Stimulated activated CD4-positive, alpha-beta T cell treated with anti-CD3 and anti-CD28 coated beads, TNF-alpha, amount 100 ng/mL, for 4 hours (primary cell): ENCODE data around the gene CDH23.

Source experiments
- DNase-seq, 3 experiments: peaks; one replicate each; pipeline ENCODE4 v3.0.0-alpha.2; 2020; ENCODE audit warnings: low read depth in 3 of 3

The CDH23 gene

DNA sequence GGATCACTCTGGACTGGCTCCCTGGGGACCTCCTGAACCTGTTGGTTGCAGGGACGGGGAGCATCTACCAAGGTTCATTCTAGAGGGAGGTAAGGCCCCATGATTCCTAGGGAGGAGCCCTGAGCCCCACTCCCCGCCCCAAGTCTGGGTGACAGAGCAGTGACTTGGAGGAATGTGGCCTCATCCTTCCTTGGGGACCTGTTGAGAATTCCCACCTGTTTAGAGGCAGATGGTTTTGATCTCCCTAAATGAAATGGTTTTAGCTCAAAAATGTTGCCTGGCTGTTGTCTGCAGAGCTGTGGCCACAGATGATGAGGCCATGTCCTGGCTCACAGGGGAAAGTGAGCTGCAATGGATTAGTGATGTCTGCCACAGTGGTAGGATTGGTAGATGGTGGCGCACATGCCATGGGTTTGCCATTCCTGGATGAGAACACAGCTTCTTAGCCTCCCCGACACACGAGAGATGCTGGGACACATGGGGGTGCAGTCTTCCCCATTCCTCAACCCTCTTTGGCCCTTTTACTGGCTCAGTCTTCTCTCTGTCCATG, 310.6 kb downstream of the CDH23 start:
- DNase-seq: no peak

- peak in 2 of 3 experiments; percentile 39 to 51 for DNase-seq
These were observed 311.6 kb downstream of the CDH23 start for GRCh38 chr10:71708301-71708703.

- DNase-seq: no peak
These were observed 312.5 kb downstream of the CDH23 start for GRCh38 chr10:71708897-71709882.

DNA sequence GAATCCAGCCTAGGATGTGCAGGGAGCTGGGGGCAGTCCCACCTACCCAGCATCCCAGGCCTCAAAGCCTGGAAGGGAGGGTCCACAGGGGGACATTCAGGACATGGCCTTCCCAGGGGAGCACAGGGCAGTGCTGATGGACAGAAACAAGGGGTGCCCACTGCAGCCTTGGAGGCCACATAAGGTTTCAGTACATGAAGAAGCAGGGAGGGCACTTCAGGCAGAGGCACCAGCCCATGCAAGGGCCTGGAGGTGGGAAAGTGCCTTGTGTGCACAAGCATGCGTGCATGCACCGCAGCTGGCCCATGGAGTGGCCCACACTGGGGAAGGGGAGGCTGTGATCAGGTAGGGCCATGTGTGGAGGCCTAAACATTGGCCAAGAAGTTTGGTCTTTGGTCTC, 313.8 kb downstream of the CDH23 start:
- DNase-seq: no peak

- no peak for DNase-seq
These were observed 314.4 kb downstream of the CDH23 start for GRCh38 chr10:71711052-71711623.

DNA sequence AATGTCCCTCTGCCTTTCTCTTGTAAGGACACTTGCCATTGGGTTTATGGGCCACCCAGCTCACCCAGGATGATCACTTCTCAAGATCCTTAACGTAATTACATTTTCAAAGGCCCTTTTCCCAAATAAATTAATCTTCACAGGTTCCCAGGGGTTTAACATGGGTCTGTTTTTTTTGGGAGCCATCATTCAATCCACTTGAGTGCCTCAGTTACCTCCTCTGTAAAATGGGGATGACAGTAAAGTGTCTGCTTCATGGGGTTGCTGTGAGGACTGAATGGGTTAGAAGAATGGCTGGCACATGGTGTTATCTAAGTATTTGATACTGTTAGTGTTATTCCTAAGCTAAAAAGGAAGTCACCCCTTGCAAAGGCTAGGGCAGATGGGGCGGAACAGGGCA, 315.4 kb downstream of the CDH23 start:
- no peak for DNase-seq

GRCh38 chr10:71712572-71713134, 315.9 kb downstream of the CDH23 start:
- DNase-seq: peak in 1 of 3 experiments; percentile 24

GRCh38 chr10:71713135-71714030, 316.7 kb downstream of the CDH23 start:
- no peak for DNase-seq

DNA sequence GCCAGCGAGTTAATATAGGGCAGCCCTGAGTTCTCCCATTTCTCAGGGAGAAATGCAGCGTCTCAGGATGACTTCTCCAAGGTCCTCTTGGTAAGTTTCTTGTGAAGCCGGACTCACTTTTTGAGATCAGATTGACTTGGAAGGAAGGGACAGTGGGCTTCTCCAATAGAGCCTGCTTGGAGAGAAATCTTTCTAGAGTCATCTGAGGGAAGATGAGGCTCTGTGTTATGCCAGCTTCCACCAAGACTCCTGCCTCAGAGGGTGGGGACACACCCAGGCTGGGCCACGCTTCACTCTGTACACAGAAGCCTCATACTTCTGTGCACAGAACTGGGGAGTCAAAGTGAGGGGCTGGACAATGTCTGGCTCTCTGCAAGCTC, 317.3 kb downstream of the CDH23 start:
- no peak for DNase-seq

- no peak for DNase-seq
These were observed 317.9 kb downstream of the CDH23 start for GRCh38 chr10:71714592-71714991.

- DNase-seq: no peak
These were observed 318.3 kb downstream of the CDH23 start for GRCh38 chr10:71715026-71715425.

DNA sequence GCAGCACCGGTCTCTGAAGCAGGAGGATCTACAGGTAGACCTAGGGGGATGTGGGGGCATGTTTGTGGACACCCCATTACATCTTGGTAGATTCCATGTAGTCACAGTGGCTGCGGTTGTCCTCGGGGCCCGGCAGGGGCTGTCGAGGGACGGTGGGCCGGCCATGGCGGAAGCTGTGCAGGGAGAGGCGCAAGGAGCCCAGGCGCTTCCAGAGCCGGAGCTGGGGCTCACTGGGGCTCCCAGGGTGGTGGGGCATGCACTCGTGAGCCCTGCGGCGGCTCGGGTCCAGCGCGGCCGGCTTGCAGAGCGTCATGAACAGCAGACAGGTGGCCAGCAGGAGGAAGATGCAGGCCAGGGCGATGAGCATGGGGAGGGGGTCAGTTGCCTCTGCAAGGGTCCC, 319.1 kb downstream of the CDH23 start:
- no peak for DNase-seq

- no peak for DNase-seq
These were observed 319.7 kb downstream of the CDH23 start for GRCh38 chr10:71716426-71716825.

- DNase-seq: no peak
These were observed 320.3 kb downstream of the CDH23 start for GRCh38 chr10:71717056-71717455.

DNA sequence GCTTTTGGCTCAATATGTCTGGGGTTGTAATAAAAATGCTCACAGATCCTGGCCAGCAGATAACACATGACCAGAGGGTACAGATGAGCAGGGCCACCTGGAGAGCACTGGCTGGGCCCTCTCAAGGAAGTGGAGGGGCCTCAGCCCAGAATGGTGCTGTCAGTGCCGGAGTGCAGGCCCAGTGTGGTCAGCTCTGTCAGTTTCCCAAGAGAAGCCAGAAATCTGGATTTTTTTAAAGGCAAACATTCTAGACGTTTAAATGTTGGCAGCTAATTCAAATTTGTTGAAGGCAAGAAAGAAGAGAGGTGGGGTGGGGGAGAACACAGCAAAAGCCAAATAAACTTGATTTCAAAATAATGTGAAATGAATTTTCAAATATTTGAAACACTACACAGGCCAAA, 320.8 kb downstream of the CDH23 start:
- DNase-seq: no peak

DNA sequence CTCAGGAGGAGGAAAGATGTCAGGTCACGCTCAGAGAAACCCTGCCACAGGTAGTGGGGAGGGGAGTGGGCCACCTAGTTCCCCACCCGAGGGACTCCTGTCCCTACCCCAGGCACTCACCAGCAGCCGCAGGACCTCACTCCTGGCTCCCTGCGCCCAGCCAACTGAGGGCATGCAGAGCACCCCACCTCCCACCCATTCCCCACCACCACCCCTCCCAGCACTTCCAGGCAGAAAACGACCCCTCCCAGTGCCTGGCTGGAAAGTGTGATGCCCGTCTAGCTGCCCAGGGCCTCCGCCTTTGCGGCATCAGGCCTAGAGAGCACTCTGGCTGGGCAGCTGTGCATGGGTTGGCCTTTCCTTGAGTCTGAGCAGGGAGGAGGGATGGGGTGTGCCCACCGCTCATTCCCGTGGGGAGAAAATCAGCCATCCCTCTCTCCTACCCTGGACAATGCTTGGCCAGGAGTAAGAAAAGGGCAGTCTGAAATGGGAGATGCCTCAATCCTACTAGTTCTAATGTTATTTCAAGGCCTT, 321.5 kb downstream of the CDH23 start:
- no peak for DNase-seq

DNA sequence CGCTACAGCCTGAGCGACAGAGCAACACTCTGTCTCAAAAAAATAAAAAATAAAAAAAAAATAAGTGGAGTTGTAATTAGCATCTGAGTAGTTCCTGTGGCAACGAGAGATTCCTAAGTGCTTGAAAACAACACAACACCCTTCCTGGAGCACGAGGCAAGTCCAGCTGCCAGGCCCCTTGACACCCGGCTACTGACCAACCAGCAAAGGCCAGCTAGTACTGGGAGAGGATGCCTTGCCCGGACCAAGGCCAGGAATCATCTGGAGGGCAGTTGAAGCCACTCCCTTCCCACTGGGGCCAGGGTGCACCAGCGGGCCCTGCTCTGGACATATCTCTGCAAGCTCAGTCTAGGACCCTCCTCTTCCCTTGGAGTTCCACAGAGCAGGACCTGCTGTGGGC, 322.3 kb downstream of the CDH23 start:
- DNase-seq: no peak

- DNase-seq: no peak
These were observed 322.9 kb downstream of the CDH23 start, which contains the start of gene C10orf105 for GRCh38 chr10:71719464-71720201. TSS of gene C10orf105 (minus strand) at chr10:71719778. CDS start at chr10:71716337, 3,441 bp downstream.

DNA sequence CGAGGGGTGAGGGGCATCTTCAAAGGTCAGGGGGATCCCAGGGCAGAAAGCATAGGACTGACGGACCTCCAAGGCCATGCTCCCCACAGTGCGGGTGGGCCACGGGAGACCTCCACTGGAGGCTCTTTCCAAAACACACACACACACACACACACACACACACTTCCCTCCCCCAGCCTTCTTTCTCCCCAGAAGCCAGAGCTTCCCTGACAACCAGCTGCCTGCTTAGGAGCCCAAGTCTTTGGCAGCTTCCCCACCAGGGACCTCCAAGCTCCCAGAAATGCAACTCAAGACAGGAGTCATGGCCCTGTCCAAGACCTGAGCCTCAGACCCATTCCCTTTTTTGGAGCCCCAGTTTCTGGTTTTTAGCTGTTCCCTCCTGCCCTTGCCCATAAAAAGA, 323.6 kb downstream of the CDH23 start:
- DNase-seq: no peak

- DNase-seq: no peak
These were observed 324.6 kb downstream of the CDH23 start for GRCh38 chr10:71721313-71721712.
